Neural cell (in vitro differentiated cells): ENCODE measurements around the gene CAPN13.

Experiments used
- CTCF ChIP-seq: fragments of 450-650 bp; IDR thresholded peaks from 2 replicates; pipeline ENCODE4 v1.5.1; 2014; ENCODE audit warnings: antibody characterized with exemption, mild to moderate bottlenecking, moderate library complexity; ENCODE audit not compliant: poor library complexity, severe bottlenecking
- EP300 ChIP-seq: fragments of 450-650 bp; conservative IDR thresholded peaks from 2 replicates; pipeline ENCODE4 v1.6.1; 2014; ENCODE audit warnings: antibody characterized with exemption, mild to moderate bottlenecking, moderate library complexity; ENCODE audit not compliant: poor library complexity, severe bottlenecking
- EZH2 ChIP-seq: fragments of 200-600, 300-800 bp; shearing (Covaris generic), sonication (generic); IDR thresholded peaks from 2 replicates; pipeline ENCODE4 v1.6.1; 2014; ENCODE audit warnings: antibody characterized with exemption, low read length, borderline replicate concordance, mild to moderate bottlenecking; ENCODE audit not compliant: insufficient read depth, poor library complexity, severe bottlenecking
- POLR2AphosphoS5 ChIP-seq: IDR thresholded peaks from 2 replicates; pipeline ENCODE4 v1.6.1; 2012
- RAD21 ChIP-seq: fragments of 450-650 bp; conservative IDR thresholded peaks from 2 replicates; pipeline ENCODE4 v1.6.1; 2014; ENCODE audit warnings: antibody characterized with exemption, mild to moderate bottlenecking, moderate library complexity
- REST ChIP-seq: IDR thresholded peaks from 2 replicates; pipeline ENCODE4 v1.6.1; 2012; ENCODE audit warnings: borderline replicate concordance
- SMC3 ChIP-seq: fragments of 450-650 bp; conservative IDR thresholded peaks from 2 replicates; pipeline ENCODE4 v1.6.1; 2014; ENCODE audit warnings: antibody characterized with exemption, mild to moderate bottlenecking, moderate library complexity; ENCODE audit not compliant: poor library complexity
- TAF1 ChIP-seq: IDR thresholded peaks from 2 replicates; pipeline ENCODE4 v1.6.1; 2012; ENCODE audit warnings: low read depth

- TF ChIP-seq CTCF: no peak
- no peak for TF ChIP-seq REST
- no peak for TF ChIP-seq SMC3
- no peak for TF ChIP-seq POLR2AphosphoS5
- TF ChIP-seq TAF1: no peak
- TF ChIP-seq EZH2: no peak
- no peak for TF ChIP-seq EP300
- no peak for TF ChIP-seq RAD21
Measured at GRCh38 chr2:30763151-30763660, 44.0 kb downstream of the CAPN13 start.
